IMR-90 (cell line): ENCODE results near the gene NDOR1. TPM values are rescaled to one million over a fixed set of nuclear protein-coding genes. Genes with fewer than 3 reads are reported as not detected.
A peak's percentile ranks its signal among the peaks of the same experiment; 100 is the strongest.

Source experiments
- ATAC-seq: fragments of 200-7000 bp; cut with Tn5 transposase; 2 replicates; pipeline ENCODE4 v1.9.1; 2020; ENCODE audit warnings: low read depth, mild to moderate bottlenecking, moderate library complexity
- BruUV-seq: library from RNA; stranded (reverse); fragments of 400-500 nt; replicated peaks from 2 replicates; lab custom pipeline; 2021; lab: Mats Ljungman, UMichigan
- CTCF ChIA-PET: fragments of 300-600 bp; formaldehyde crosslinking; extraction: SDS; loops from one replicate; lab custom pipeline; 2021; ENCODE audit warnings: antibody characterized with exemption; lab: Yijun Ruan, JAX
- POLR2A ChIA-PET: fragments of 300-600 bp; sonication (Branson Sonifier 250); formaldehyde crosslinking; loops from one replicate; lab custom pipeline; 2022; ENCODE audit warnings: antibody characterized with exemption; ENCODE audit not compliant: unreplicated experiment; lab: Charles Lee
- DNase-seq: peaks from one replicate; pipeline ENCODE4 v3.0.0; 2013
- H2AFZ ChIP-seq: replicated peaks from 2 replicates; pipeline ENCODE3; 2013; ENCODE audit warnings: low read length, mild to moderate bottlenecking; ENCODE audit not compliant: poor library complexity
- H2AK5ac ChIP-seq: 2 replicates; pipeline ENCODE4 v1.6.1; 2013; ENCODE audit warnings: low read depth, low read length, inconsistent platforms
- H2AK9ac ChIP-seq: replicated peaks from 2 replicates; pipeline ENCODE3; 2013; ENCODE audit warnings: mild to moderate bottlenecking, low read depth, low read length, moderate library complexity; ENCODE audit not compliant: poor library complexity
- H2BK120ac ChIP-seq: 2 replicates; pipeline ENCODE4 v1.6.1; 2013; ENCODE audit warnings: low read depth, low read length, inconsistent platforms
- H2BK15ac ChIP-seq: 3 replicates; pipeline ENCODE4 v1.6.1; 2013; ENCODE audit warnings: low read depth, low read length, inconsistent platforms
- H2BK20ac ChIP-seq: 2 replicates; pipeline ENCODE4 v1.6.1; 2013; ENCODE audit warnings: low read depth, mild to moderate bottlenecking, inconsistent platforms, low read length, moderate library complexity
- H2BK5ac ChIP-seq: 2 replicates; pipeline ENCODE4 v1.6.1; 2013; ENCODE audit warnings: mild to moderate bottlenecking, low read depth, low read length, inconsistent platforms; ENCODE audit not compliant: poor library complexity, severe bottlenecking
- H3K14ac ChIP-seq: replicated peaks from 2 replicates; pipeline ENCODE4 v1.6.1; 2013; ENCODE audit warnings: low read depth, low read length, inconsistent platforms
- H3K18ac ChIP-seq: 2 replicates; pipeline ENCODE4 v1.6.1; 2013; ENCODE audit warnings: low read depth, low read length, control low read depth
- H3K23ac ChIP-seq: 2 replicates; pipeline ENCODE4 v1.6.1; 2013; ENCODE audit warnings: low read depth, low read length, inconsistent platforms
- H3K27ac ChIP-seq: 2 replicates; pipeline ENCODE4 v1.5.1; 2013; ENCODE audit warnings: mild to moderate bottlenecking, control low read depth, low read length; ENCODE audit not compliant: insufficient read depth
- H3K27me3 ChIP-seq: 2 replicates; pipeline ENCODE4 v1.6.1; 2013; ENCODE audit warnings: low read length; ENCODE audit not compliant: control insufficient read depth, insufficient read depth
- H3K36me3 ChIP-seq: 2 replicates; pipeline ENCODE4 v1.6.1; 2013; ENCODE audit warnings: low read length, mixed read lengths; ENCODE audit not compliant: control insufficient read depth, insufficient read depth
- H3K4ac ChIP-seq: 2 replicates; pipeline ENCODE4 v1.6.1; 2013; ENCODE audit warnings: low read depth, low read length, inconsistent platforms
- H3K4me1 ChIP-seq: 2 replicates; pipeline ENCODE4 v1.6.1; 2013; ENCODE audit warnings: low read length, mixed read lengths; ENCODE audit not compliant: control insufficient read depth, insufficient read depth
- H3K4me2 ChIP-seq: 2 replicates; pipeline ENCODE4 v1.6.1; 2013; ENCODE audit warnings: low read depth, mild to moderate bottlenecking, control low read depth, low read length, moderate library complexity
- H3K4me3 ChIP-seq: 2 replicates; pipeline ENCODE4 v1.5.1; 2013; ENCODE audit warnings: low read depth, mild to moderate bottlenecking, control low read depth, low read length, moderate library complexity; ENCODE audit not compliant: insufficient read depth
- H3K56ac ChIP-seq: 2 replicates; pipeline ENCODE4 v1.6.1; 2013; ENCODE audit warnings: low read length, inconsistent platforms; ENCODE audit not compliant: insufficient read depth; ENCODE audit errors: extremely low read depth
- H3K79me1 ChIP-seq, 2 experiments: 2 replicates each; pipeline ENCODE4 v1.6.1; 2013; ENCODE audit warnings: low read length in 2 of 2, inconsistent platforms in 1 of 2, low read depth in 1 of 2
- H3K9ac ChIP-seq: 2 replicates; pipeline ENCODE4 v1.6.1; 2013; ENCODE audit warnings: low read depth, low read length, control low read depth
- H3K9me1 ChIP-seq: 2 replicates; pipeline ENCODE4 v1.6.1; 2013; ENCODE audit warnings: low read length, inconsistent platforms; ENCODE audit not compliant: insufficient read depth
- H3K9me3 ChIP-seq: 2 replicates; pipeline ENCODE4 v1.6.1; 2013; ENCODE audit warnings: low read length; ENCODE audit not compliant: control insufficient read depth, insufficient read depth
- H4K20me1 ChIP-seq: 2 replicates; pipeline ENCODE4 v1.6.1; 2013; ENCODE audit warnings: low read length, inconsistent platforms; ENCODE audit not compliant: insufficient read depth
- H4K5ac ChIP-seq: 2 replicates; pipeline ENCODE4 v1.6.1; 2013; ENCODE audit warnings: mild to moderate bottlenecking, low read depth, low read length, control low read depth
- H4K8ac ChIP-seq, 2 experiments: 2 replicates each; pipeline ENCODE4 v1.6.1; 2013; ENCODE audit warnings: low read depth in 2 of 2, low read length in 2 of 2, control low read depth in 1 of 2, inconsistent platforms in 1 of 2
- H4K91ac ChIP-seq: 2 replicates; pipeline ENCODE4 v1.6.1; 2013; ENCODE audit warnings: low read depth, low read length, inconsistent platforms; ENCODE audit not compliant: insufficient read depth
- CHD1 ChIP-seq: IDR thresholded peaks from 2 replicates; pipeline ENCODE4 v1.6.1; 2012; ENCODE audit warnings: low read depth, low read length, improper control_type of control experiment
- ELK1 ChIP-seq: fragments of 150-350 bp; IDR thresholded peaks from 2 replicates; pipeline ENCODE4 v1.6.1; 2016; ENCODE audit warnings: low read depth, mild to moderate bottlenecking, low read length, moderate library complexity, borderline replicate concordance
- MAFK ChIP-seq: IDR thresholded peaks from 2 replicates; pipeline ENCODE4 v1.6.1; 2012; ENCODE audit warnings: low read depth, low read length, improper control_type of control experiment
- MXI1 ChIP-seq: IDR thresholded peaks from 2 replicates; pipeline ENCODE4 v1.6.1; 2012; ENCODE audit warnings: low read depth, mild to moderate bottlenecking, low read length, moderate library complexity, borderline replicate concordance
- RAD21 ChIP-seq: IDR thresholded peaks from 2 replicates; pipeline ENCODE4 v1.6.1; 2012; ENCODE audit warnings: low read length, improper control_type of control experiment
- WGBS, 2 experiments: methylation state at CpG; one replicate each; pipeline versions ENCODE4 v1.1.5 to v1.1.7; 2013; ENCODE audit warnings: missing lambda C conversion rate in 2 of 2; ENCODE audit not compliant: insufficient read length in 1 of 2; ENCODE audit errors: extremely low coverage in 2 of 2; 5-methylcytosine and 5-hydroxymethylcytosine counted together
- dilution Hi-C: fragments of 300-500 bp; cut with HindIII; formaldehyde crosslinking; loops from one replicate; pipeline ENCODE4 v1.14.3; 2018; ENCODE audit warnings: low sequenced_read_pairs; ENCODE audit not compliant: unreplicated experiment
- in situ Hi-C: fragments of 300-500 bp; cut with MboI; formaldehyde crosslinking; loops from 3 replicates; pipeline ENCODE4 v1.14.3; 2019; ENCODE audit warnings: low sequenced_read_pairs, inconsistent platforms, mixed read lengths
- intact Hi-C: fragments of 100-400 bp; cut with micrococcal nuclease; formaldehyde crosslinking; loops from 2 replicates; pipeline ENCODE4 v1.10.0; 2022
- polyA plus RNA-seq, 3 experiments: library from polyadenylated mRNA; depleted of rRNA; stranded (reverse); fragments of >200 nt; gene quantifications; 2 replicates each; pipeline ENCODE4 v1.2.3, GENCODE V29; 2012; ENCODE audit warnings: low replicate concordance in 1 of 3
- total RNA-seq: library from RNA; depleted of rRNA; stranded (reverse); fragments of >200 nt; gene quantifications from 2 replicates; pipeline ENCODE4 v1.2.3, GENCODE V29; 2012

NDOR1 gene
- total and polyA plus RNA-seq, 2 of the 4 experiments (the other 2 are of a cell fraction), result 0.90 to 10.6 TPM

DNA sequence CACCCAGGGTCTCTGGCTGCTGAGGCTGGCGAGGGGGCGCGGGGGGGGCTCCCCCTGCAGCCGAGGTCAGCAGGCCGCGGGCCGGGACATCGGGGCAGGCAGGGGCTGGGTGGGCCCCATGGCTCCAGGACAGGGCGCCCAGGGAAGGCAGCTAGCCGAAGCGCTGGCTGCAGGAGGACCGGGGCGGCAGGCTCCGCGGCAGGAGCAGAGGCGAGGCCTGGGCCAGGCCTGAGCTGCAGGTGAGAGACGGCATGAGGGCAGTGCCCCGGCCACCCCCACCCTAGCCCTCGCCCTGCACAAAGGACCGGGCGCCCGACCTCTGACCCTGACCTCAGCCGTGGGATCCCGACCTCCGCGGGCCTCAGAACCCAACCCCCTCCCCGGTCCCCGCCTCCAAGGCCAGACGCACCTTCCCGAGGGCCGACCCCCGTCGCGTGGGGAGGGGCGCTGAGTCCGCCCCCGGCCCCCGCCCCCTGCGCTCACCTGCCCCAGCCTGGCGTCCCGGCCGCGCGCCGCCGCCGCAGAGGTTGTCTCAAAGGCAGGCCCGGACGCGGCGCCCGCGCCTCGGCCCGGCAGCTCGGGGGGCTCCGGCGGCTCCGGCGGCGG, 16.1 kb downstream of the NDOR1 start:
- Histone ChIP-seq H3K14ac (no peak overlapping the region), H3K9me3 (no peaks in the 10 kb centered on the region), H3K9ac (no peak overlapping the region), H3K9me1 (peaks cover 3% of the 10 kb centered on the region; the same call in 1 of the 2 replicates), H2AFZ (peak overlapping the region; percentile 90), H3K79me1 (peaks cover 0 to 4% of the 10 kb centered on the region in 2 experiments; a peak in 1 of 4 replicates), H2AK5ac (no peak overlapping the region), H3K4me1 (peaks cover 17% of the 10 kb centered on the region), H3K4me2 (peak overlapping the region; percentile 39; the same call in 1 of the 2 replicates), H3K27me3 (no peaks in the 10 kb centered on the region), H3K23ac (no peak overlapping the region), H3K36me3 (peaks cover 4% of the 10 kb centered on the region), H3K56ac (no peak overlapping the region), H3K18ac (no peak overlapping the region), H4K20me1 (no peaks in the 10 kb centered on the region), H3K4me3 (peak overlapping the region; percentile 25), H4K8ac (no peak overlapping the region), H4K91ac (no peak overlapping the region), H2BK20ac (no peak overlapping the region), H2BK120ac (no peak overlapping the region), H2BK15ac (no peak overlapping the region), H2AK9ac (peak overlapping the region; percentile 78), H3K27ac (no peak overlapping the region), H2BK5ac (no peak overlapping the region), H4K5ac (no peak overlapping the region), H3K4ac (no peak overlapping the region)
- WGBS, 2 experiments, result 9% methylated on average over 18 of the region's 61 CpGs; no CpG with 5 or more reads in 1 of the 2 experiments
- CTCF ChIA-PET, result no interaction called here
- POLR2A ChIA-PET, result interaction anchor here (1.1 kb wide), 1 partner anchor 19 kb away, joined by 3 read pairs; no protein-coding TSS in a partner anchor
- TF ChIP-seq MXI1 (no peak), MAFK (no peak), ELK1 (no peak), CHD1 (no peak), RAD21 (no peak)
- intact Hi-C loops, result no loop called here
- dilution Hi-C loops, result no loop called here
- in situ Hi-C loops, result no loop called here
- ATAC-seq (no peak), DNase-seq (no peak)
- BruUV-seq, result no TSS peak
